Measurements from ENCODE around the gene LCN6. TPM values are rescaled to one million over a fixed set of nuclear protein-coding genes. Genes with fewer than 3 reads are reported as not detected.

The LCN6 gene
- total RNA-seq, 1 donor from 2014 or later: not detected

DNA sequence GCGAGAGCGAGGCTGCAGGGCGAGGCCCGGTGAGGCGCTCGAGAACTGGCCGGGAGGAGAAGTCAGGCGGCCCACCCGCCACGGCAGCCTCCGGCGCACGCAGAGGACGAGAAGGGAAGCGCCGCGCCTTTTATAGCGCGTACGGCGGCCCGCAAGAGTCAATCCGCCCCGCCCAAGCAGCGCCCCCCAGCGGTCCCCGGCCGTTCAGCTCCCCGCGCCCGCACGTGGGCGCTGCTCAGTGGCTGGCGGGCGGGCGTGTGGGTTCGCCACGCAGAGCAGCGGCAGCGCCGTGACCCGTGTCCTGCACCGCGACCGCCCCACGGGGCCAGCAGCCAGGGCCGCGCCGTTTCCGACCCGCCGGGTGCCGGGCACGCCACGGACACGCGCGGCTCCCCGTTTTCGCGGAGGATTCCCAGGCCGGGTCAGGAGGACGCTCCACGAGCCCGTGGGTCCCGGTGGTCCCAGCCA lies 20.2 kb downstream of the LCN6 start:
- DNase-seq (ENCODE audit: low spot score) (peak; percentile 92), ATAC-seq (peak; percentile 83)

DNA sequence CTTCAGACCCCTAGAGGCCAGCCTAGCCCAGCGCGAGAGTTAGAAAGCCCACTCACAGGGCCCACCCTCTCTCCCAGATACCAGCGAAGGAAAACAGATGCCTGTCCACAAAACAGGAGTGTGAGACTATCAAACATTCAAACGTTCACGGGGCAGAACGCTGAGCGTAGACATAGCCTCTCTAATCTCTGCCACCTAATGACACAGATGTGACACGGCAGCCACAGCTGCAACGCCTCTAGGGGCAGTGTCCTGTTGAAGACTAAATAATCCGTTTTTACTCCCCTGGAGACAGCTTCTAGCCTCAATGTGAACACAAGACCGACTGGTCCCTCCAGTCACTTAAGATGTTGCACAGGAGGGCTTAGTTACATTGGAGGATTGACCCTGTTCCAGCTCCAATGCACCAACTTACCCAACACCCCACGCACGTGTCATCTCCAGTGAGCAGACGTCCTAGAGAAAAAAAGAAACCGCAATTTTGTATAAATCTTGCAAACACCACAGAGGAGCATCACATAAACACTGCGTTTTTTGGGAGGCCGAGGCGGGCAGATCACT lies 21.6 kb downstream of the LCN6 start:
- ATAC-seq (peak; percentile 33), DNase-seq (ENCODE audit: low spot score) (no peak)

DNA sequence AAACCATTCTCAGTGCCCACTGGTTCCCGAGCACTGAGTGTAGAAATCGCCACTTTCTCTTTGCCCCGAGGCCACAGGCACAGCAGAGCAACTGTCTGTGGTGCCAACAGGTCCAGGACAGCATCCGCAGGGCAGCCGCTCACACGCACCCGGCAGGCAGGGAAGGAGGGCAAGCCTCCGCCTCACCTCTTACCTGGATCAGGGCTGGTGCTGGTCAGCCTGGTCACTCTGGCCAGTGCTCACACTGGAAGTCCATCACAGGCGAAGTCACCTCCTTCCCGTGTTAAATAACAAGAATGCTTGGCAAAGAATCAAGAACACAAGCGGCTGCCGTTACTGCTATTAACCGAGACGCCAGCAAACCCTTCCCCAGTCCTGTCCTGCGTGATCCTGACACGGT lies 22.2 kb downstream of the LCN6 start:
- DNase-seq (ENCODE audit: low spot score): no peak
- ATAC-seq: no peak

DNA sequence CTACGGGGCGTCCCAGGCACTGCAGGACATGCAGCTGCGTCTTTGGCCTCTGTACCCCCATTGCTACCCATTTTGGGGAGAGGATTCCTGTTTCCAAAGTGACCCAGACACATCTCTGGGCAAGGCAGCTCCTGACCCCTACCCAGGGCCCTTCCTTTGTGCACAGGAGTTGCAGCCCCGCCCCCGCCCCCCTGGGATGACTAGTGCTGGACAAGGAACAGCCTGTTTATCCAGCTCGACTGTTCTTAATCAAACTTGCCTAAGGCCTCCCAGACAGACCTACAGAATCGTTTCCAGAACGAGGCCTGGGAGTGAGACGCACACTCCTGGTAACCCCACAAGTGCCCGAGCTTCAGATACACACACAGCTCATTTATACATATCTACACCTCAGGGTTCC lies 22.7 kb downstream of the LCN6 start:
- DNase-seq (ENCODE audit: low spot score) (no peak), ATAC-seq (no peak)

DNA sequence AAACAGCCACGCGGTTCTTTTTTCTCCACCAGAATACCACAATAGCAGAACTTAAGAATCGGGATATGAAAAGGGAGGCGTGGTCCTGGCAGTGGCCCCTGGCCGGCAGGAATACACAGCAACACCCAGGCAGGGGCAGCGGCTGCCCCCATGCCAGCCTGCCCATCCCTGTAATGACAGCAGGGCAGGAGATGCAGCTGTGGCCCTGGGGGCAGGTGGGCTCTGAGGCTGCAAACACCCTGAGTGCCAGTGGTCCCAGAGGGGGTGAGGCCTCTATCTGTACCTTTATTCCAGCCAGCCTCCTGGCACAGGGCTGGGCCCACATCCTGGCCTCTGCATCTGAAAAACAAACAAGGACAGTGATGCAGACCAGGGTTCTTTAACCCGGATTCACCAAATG lies 23.6 kb downstream of the LCN6 start:
- DNase-seq (ENCODE audit: low spot score) (no peak), ATAC-seq (no peak)

DNA sequence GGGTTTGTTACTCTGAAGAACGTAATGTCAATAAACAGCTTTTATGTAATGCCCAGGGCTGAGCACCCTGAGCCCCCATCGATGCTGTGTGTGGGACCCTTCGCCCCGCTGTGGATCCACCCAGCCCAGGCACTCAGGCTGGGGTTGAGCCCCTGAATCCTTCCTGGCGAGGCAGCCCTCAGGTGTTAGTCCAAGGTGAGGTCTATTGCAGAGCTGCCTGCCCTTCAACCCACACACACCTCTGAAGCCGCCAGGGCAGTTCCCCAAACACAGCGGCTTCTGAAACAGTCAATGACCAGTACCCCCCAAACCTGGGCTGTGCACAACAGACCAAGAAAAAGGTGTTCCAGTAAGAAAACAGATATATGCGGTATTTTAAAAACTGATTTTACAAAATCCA lies 24.3 kb downstream of the LCN6 start:
- DNase-seq (ENCODE audit: low spot score): no peak
- no peak for ATAC-seq

DNA sequence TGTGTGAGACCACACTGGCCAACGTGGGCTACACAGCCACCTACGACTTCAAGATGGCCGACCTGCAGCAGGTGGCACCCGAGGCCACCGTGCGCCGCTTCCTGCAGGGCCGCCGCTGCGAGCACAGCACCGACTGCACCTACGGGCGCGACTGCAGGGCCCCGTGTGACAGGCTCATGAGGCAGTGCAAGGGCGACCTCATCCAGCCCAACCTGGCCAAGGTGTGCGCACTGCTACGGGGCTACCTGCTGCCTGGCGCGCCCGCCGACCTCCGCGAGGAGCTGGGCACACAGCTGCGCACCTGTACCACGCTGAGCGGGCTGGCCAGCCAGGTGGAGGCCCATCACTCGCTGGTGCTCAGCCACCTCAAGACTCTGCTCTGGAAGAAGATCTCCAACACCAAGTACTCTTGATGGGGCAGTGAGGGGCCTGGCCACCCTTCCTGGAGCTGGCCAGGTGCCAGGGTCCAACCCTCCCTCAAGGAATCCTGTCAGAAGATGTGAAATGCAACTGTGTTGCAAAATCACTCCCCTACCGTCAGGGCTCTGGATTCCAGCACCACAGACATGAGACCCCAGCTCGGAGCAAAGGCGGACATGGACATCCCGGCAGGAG lies 24.9 kb downstream of the LCN6 start:
- DNase-seq (ENCODE audit: low spot score) (no peak), ATAC-seq (no peak)

DNA sequence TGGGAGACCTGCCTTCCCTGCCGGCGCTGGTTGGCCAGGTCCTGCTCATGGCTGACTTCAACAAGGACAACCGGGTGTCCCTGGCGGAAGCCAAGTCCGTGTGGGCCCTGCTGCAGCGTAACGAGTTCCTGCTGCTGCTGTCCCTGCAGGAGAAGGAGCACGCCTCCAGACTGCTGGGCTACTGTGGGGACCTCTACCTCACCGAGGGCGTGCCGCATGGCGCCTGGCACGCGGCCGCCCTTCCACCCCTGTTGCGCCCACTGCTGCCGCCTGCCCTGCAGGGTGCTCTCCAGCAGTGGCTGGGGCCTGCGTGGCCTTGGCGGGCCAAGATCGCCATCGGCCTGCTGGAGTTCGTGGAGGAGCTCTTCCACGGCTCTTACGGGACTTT lies 25.4 kb downstream of the LCN6 start:
- no peak for ATAC-seq
- no peak for DNase-seq (ENCODE audit: low spot score)

DNA sequence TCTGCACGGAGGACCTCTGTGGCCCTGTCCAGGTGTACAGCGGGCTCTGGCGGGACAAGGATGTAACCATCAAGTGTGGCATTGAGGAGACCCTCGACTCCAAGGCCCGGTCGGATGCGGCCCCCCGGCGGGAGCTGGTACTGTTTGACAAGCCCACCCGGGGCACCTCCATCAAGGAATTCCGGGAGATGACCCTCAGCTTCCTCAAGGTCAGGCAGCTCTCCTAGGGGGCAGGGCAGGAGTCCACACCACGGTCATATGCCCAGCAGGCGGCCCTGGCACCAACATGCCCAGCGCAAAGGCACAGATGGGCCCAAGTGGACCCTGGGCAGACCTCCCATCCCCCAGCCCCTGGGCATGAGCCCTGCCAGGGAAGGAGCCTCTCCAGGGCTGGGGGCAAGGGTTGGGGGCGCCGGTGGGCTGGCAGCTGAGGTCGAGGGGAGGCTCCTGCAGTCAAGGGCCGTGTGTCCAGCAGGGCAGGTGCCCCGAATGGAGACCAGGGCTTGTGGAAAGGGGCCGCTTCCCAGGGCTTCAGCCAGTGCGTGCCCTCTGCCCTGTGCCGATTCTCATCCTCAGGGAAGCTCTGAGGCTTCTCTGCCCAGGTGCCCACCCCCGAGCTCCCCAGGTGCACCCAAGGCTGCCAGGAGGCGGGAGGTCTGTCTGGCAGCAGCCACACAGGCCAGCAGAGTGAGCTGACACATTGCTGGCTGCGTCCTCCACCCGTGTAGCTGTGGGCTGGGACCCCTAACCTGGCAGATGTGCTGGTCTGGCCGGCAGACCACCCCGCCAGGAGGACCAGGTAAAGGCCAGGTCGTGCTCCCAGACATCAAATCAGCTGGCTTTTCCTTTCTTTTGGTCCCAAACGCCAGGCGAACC lies 26.0 kb downstream of the LCN6 start:
- ATAC-seq (peak; percentile 8), DNase-seq (ENCODE audit: low spot score) (no peak)

DNA sequence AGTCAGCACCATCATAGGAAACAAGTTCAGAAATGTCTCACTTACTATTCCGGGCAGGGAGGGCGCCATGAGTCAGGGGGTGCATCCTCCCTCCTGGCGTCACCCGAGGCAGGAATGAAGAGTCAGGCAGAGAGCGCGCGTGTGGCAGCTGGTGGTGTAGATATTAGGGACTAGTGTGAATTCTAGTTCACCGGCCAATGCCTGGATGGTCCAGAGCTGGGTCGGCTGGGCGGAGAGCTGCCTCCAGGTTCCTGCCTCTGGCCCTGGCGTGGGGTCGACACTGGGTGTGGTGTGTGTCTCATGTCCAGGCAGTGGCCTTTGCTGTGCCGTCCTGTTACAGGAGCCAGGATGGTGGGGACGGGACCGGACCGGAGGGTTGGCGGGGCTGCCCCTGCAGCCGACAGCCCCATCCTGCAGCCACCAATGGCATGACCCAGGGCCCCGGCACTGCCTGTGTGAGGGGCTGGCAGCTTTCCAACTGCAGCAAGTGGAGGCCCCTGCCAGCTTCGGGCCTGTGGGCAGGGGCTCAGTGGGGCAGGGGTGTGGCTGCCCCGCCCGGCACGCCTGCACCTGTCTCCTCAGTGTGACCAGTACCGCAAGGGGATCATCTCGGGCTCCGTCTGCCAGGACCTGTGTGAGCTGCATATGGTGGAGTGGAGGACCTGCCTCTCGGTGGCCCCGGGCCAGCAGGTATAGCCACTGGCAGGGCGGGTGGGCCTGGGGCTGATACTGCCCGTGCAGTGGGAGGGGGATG lies 26.8 kb downstream of the LCN6 start:
- ATAC-seq (peak; percentile 8), DNase-seq (ENCODE audit: low spot score) (no peak)

DNA sequence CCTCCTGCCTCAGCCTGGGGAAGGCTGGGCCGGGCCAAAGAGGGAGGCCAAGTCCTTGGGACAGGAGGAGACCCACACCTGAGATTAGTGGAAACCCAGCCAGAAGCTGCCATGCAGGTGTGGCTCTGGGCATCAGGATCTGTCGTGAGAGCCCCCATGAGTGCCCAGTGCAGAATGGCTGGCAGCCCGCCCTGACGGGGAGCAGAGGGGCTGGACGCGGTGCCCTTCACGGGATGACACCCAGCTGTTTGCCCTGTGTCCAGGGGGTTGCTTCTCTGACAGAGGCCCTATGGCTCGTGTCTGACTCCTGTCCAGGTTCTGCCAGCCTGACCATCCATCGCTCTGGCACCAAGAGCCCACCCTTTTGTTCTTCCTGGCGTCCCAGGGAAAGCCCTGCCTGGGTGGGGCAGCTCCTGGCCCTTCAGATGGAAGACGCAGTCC lies 27.4 kb downstream of the LCN6 start:
- DNase-seq (ENCODE audit: low spot score) (no peak), ATAC-seq (peak; percentile 4)

DNA sequence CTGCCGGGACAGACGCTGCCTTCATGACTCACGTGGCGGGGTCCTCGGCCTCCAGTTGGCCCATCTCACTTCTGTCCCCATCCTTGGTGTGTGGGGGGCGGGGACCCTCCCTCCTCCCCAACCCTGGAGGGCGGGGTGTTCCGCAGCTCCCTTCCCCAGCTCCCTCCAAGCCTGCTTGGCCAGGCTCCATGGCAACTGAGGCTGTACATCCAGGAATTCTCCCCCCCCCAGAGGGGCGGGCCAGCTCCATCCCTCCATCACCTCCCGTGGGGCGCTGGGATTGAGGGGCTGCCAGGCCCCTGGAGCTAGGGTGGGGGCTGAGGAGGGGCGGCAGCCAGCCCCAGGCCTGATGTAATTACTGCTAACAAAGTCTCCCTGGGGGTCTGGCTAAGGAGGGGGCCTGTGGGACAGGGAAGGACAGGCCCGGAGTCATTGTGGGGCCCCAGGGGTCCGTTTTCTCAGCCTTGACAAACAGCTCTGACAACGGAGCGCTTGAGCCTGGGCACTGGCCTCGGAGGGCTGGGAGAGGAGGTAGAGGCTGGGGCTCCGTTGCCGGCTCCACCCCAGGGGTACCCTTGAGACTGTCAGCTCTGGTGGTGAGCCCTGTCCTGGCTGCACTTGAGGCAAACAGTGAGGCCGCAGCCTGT lies 28.0 kb downstream of the LCN6 start:
- DNase-seq (ENCODE audit: low spot score) (no peak), ATAC-seq (peak; percentile 2)

DNA sequence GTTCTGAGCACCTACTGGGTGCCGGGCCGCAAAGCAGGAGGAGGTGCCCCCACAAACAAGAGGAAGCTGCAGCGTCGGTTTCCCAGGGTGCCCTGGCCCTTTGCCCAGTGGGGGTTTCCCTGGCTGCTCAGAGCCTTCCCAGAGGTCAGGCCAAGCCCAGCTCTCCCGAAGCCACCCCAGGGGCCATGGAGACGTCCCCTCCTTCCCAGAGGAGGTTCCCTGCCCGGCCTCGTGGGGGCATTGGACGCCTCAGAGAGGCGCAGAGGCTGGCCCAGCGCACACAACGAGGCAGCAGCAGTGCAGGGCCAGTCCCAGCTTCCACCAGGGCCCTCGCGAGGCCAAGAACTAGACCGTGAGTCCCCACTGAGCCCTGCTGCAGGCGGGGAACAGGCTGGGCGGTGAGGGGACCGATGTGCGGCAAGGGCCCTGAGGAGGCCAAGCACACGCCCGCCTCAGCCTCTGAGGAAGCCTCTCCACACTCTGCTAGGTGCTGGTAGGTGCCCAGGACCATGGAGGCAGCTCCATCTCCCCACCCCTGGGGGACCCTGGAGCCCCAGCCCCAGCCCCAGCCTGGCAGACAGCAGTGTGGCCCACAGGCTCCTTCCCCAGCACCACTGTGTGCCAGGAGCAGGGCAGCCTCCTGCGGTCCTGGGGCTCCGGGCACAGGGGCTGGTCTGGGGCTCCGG lies 29.0 kb downstream of the LCN6 start:
- ATAC-seq (peak; percentile 16), DNase-seq (ENCODE audit: low spot score) (no peak)

DNA sequence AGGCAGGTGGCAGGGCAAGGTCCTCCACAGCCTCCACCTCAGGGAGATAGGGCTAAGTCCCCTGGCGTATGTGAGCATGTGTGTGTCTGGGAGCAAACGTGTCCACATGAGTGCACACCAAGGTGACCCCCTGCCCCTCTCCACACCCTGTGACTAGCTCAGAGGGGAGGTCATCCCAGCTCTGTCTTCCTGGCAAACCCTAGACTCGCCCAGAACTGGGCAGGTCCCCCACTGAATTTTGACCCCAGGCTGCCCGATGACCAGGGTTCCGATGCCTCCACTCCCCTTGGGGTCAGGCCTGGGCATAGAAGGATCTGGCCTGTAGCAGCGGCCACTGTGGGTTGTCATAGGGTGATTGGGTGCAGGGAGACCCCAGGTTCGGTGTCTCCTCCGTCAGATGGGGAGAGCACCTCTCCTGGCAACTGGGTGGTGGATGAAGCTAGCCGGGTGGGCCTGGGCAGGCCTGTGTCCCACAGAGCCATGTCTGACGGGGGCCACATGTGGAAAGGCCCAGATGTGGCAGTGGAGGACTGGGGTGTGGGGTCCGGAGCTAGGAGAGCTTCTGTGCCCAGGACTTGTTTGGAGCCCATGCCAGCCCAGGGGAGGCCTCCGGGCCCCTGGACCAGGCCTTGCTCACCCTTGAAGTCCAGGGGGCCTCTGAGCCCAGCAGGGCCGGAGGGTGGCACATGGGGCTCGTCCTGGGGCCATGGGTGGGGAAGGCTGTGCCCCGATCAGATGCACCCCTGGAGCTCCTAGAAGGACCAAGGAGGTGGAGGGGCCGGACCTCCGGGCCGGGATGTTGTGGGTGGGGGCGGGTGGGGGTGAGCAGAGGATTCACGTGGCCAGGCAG lies 29.8 kb downstream of the LCN6 start:
- DNase-seq (ENCODE audit: low spot score) (no peak), ATAC-seq (no peak)

DNA sequence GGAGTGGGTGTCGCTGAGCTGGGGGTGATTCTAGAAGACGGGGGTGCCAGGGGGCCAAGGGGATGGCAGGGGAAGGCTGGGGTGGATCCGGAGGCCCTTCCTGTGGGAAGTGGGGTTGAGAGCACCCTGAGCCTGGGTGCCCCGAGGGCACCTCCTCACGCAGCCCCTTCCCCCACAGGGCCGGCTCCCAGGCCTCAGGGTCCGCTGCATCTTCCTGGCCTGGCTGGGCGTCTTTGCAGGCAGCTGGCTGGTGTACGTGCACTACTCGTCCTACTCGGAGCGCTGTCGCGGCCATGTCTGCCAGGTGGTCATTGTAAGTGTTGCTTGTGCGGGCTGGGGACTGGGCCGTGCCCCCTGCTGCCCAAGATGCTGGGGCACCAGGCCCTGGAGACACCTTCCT lies 30.9 kb downstream of the LCN6 start:
- DNase-seq (ENCODE audit: low spot score) (no peak), ATAC-seq (no peak)

DNA sequence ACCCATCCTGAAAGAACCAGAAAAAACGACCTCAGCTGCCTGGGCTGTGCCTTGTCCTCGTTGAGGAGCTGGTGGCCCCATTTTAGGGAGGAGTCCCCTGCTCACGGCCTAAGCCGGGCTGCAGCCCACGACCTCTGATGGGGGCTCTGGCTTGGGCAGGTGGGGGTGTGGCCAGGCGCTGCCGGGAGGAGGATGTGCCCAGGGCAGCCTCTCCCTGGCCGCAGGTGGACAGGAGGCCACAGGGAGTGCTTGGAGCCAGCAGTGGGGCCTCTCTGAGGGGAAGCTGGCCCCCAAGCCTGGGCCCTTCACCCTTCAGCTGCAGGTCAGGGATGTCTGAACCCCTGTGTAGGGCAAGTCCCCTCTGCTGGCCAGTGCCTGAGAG lies 33.4 kb downstream of the LCN6 start:
- DNase-seq (ENCODE audit: low spot score) (no peak), ATAC-seq (no peak)

DNA sequence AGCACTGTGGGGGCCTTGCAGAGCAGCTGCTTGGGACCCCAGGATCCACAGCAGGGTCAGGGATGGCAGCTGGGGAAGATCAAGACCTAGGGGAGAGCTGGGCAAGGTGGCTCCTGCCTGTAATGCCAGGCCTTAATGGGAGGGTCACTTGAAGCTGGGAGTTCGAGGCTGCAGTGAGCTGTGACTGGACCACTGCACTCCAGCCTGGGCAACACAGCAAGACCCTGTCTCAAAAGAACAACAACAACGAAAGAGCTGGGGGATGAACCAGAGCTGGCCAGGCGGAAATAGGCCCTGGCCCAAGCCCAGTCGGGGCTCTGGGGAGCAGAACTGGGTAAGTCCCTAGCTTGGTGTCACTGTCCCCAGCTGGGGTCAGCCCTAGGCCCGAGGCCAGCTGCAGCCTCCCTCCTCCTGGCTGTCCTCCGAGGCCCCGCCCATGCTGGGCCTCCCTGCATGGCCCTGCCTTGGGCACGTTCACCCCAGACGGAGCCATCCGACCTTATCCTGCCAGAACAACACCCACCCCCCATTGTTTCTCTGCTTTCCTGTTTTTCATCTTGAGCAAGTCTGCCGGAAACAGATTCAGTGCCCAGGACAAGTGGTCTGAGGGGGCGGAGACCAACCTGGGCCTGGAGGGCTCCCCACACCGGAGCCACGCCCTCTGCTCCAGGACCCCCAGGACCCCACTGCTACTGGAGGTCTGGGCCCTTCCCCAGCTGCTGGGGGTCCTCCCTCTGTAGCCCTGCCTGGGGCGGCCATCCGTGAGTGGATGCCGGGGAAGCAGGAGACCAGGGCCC lies 34.0 kb downstream of the LCN6 start:
- DNase-seq (ENCODE audit: low spot score): no peak
- peak; percentile 37 for ATAC-seq

DNA sequence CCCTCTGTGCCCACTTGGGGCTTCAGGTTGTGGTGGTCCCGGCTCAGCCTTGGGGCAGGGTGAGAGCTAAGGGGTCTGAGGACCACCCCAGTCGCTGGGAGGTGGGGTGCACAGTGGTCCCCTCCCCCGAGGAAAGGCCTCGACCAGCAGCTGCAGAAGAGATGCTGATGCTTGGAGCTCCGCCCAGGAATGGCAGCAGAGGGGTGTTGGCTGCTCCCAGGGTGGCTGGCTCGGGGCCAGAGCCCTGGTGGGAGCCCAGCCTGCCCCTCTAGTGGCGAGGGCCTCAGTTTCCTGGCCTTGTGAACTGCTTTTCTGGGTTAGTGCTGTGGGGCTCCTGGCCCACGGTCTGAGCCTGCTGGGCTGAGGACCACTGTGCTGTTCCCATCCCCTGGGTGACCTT lies 34.8 kb downstream of the LCN6 start:
- DNase-seq (ENCODE audit: low spot score): no peak
- no peak for ATAC-seq

All from left lobe of liver (tissue), 2 donors.